ENCODE data around the gene CCDC92B. TPM values are rescaled to one million over a fixed set of nuclear protein-coding genes. Genes with fewer than 3 reads are reported as not detected.

CCDC92B gene
- total RNA-seq, 2 experiments from 2014 or later = 0.07 to 0.12 TPM

GRCh38 chr17:2775206-2775605, 25.8 kb upstream of the CCDC92B start:
- Mint-ChIP-seq H3K4me3 (peak overlapping the region; percentile 34), H3K36me3 (ENCODE audit: low read depth) (no peaks in the 10 kb centered on the region), H3K9me3 (no peaks in the 10 kb centered on the region), H3K4me1 (ENCODE audit: low read depth) (peaks cover 9% of the 10 kb centered on the region), H3K27ac (no peak overlapping the region), H3K27me3 (ENCODE audit: low read depth) (peaks cover 36% of the 10 kb centered on the region)
- intact Hi-C loops (cut with micrococcal nuclease) = no loop called here
- CTCF ChIA-PET = no interaction called here
- DNase-seq = no peak

- intact Hi-C loops (cut with micrococcal nuclease) = no loop called here
- no peak overlapping the region for H3K4me3 Mint-ChIP-seq
- peaks cover 17% of the 10 kb centered on the region for H3K27me3 Mint-ChIP-seq (ENCODE audit: low read depth)
- CTCF ChIA-PET = no interaction called here
- peaks cover 1% of the 10 kb centered on the region for H3K4me1 Mint-ChIP-seq (ENCODE audit: low read depth)
- H3K9me3 Mint-ChIP-seq = no peaks in the 10 kb centered on the region
- no peaks in the 10 kb centered on the region for H3K36me3 Mint-ChIP-seq (ENCODE audit: low read depth)
- no peak for DNase-seq
- H3K27ac Mint-ChIP-seq = no peak overlapping the region
Measured at GRCh38 chr17:2770129-2770528, 20.7 kb upstream of the CCDC92B start.

- no peak overlapping the region for H3K27ac Mint-ChIP-seq
- CTCF ChIA-PET = interaction anchor here (0.7 to 0.9 kb wide), 2 partner anchors 14 to 27 kb away, joined by 3 read pairs; no protein-coding TSS in a partner anchor
- peaks cover 26% of the 10 kb centered on the region for H3K27me3 Mint-ChIP-seq (ENCODE audit: low read depth)
- H3K4me3 Mint-ChIP-seq = no peak overlapping the region
- no peaks in the 10 kb centered on the region for H3K9me3 Mint-ChIP-seq
- intact Hi-C loops (cut with micrococcal nuclease) = no loop called here
- no peaks in the 10 kb centered on the region for H3K4me1 Mint-ChIP-seq (ENCODE audit: low read depth)
- H3K36me3 Mint-ChIP-seq (ENCODE audit: low read depth) = no peaks in the 10 kb centered on the region
- DNase-seq = no peak
Measured at GRCh38 chr17:2758870-2759269, 9.4 kb upstream of the CCDC92B start.

- no peaks in the 10 kb centered on the region for H3K36me3 Mint-ChIP-seq (ENCODE audit: low read depth)
- CTCF ChIA-PET = no interaction called here
- H3K27me3 Mint-ChIP-seq (ENCODE audit: low read depth) = peaks cover 31% of the 10 kb centered on the region
- H3K27ac Mint-ChIP-seq = no peak overlapping the region
- intact Hi-C loops (cut with micrococcal nuclease) = no loop called here
- no peaks in the 10 kb centered on the region for H3K4me1 Mint-ChIP-seq (ENCODE audit: low read depth)
- H3K9me3 Mint-ChIP-seq = no peaks in the 10 kb centered on the region
- peak overlapping the region; percentile 24 for H3K4me3 Mint-ChIP-seq
- no peak for DNase-seq
Measured at GRCh38 chr17:2755891-2756724, 6.7 kb upstream of the CCDC92B start.

GRCh38 chr17:2751491-2751890, 2.0 kb upstream of the CCDC92B start:
- intact Hi-C loops (cut with micrococcal nuclease) = no loop called here
- Mint-ChIP-seq H3K27ac (no peak overlapping the region), H3K9me3 (no peaks in the 10 kb centered on the region), H3K27me3 (ENCODE audit: low read depth) (peaks cover 32% of the 10 kb centered on the region), H3K4me1 (ENCODE audit: low read depth) (no peaks in the 10 kb centered on the region), H3K4me3 (no peak overlapping the region), H3K36me3 (ENCODE audit: low read depth) (no peaks in the 10 kb centered on the region)
- no peak for DNase-seq
- CTCF ChIA-PET = no interaction called here

- CTCF ChIA-PET = no interaction called here
Measured at GRCh38 chr17:2750721-2751120, 1.3 kb upstream of the CCDC92B start.

GRCh38 chr17:2749784-2750181, 331 bp upstream of the CCDC92B start:
- Mint-ChIP-seq H3K27me3 (ENCODE audit: low read depth) (peaks cover 33% of the 10 kb centered on the region), H3K4me3 (no peak overlapping the region), H3K36me3 (ENCODE audit: low read depth) (no peaks in the 10 kb centered on the region), H3K4me1 (ENCODE audit: low read depth) (no peaks in the 10 kb centered on the region), H3K27ac (no peak overlapping the region), H3K9me3 (no peaks in the 10 kb centered on the region)
- peak; percentile 71 for DNase-seq
- CTCF ChIA-PET = interaction anchor here (0.9 kb wide), 1 partner anchor 40 kb away, joined by 3 read pairs; no protein-coding TSS in a partner anchor
- intact Hi-C loops (cut with micrococcal nuclease) = no loop called here

More at GRCh38 chr17:2750721-2751120, 1.3 kb upstream of the CCDC92B start:
- Mint-ChIP-seq H3K4me1 (ENCODE audit: low read depth) (no peaks in the 10 kb centered on the region), H3K27ac (no peak overlapping the region), H3K36me3 (ENCODE audit: low read depth) (no peaks in the 10 kb centered on the region), H3K9me3 (no peaks in the 10 kb centered on the region), H3K27me3 (ENCODE audit: low read depth) (peaks cover 30% of the 10 kb centered on the region), H3K4me3 (no peak overlapping the region)
- intact Hi-C loops (cut with micrococcal nuclease) = no loop called here
- DNase-seq = no peak

- H3K36me3 Mint-ChIP-seq (ENCODE audit: low read depth) = no peaks in the 10 kb centered on the region
- CTCF ChIA-PET = interaction anchor here (0.6 kb wide), 1 partner anchor 10 kb away, joined by 3 read pairs; no protein-coding TSS in a partner anchor
- H3K4me1 Mint-ChIP-seq (ENCODE audit: low read depth) = no peaks in the 10 kb centered on the region
- intact Hi-C loops (cut with micrococcal nuclease) = no loop called here
- H3K27me3 Mint-ChIP-seq (ENCODE audit: low read depth) = peaks cover 31% of the 10 kb centered on the region
- DNase-seq = no peak
- no peak overlapping the region for H3K27ac Mint-ChIP-seq
- no peaks in the 10 kb centered on the region for H3K9me3 Mint-ChIP-seq
- H3K4me3 Mint-ChIP-seq = no peak overlapping the region
Measured at GRCh38 chr17:2745317-2746037, 4.0 kb downstream of the CCDC92B start.

GRCh38 chr17:2737693-2738092, 11.8 kb downstream of the CCDC92B start:
- Mint-ChIP-seq H3K9me3 (no peaks in the 10 kb centered on the region), H3K27me3 (ENCODE audit: low read depth) (peaks cover 6% of the 10 kb centered on the region), H3K4me3 (no peak overlapping the region), H3K27ac (no peak overlapping the region), H3K4me1 (ENCODE audit: low read depth) (no peaks in the 10 kb centered on the region), H3K36me3 (ENCODE audit: low read depth) (no peaks in the 10 kb centered on the region)
- DNase-seq = no peak
- CTCF ChIA-PET = interaction anchor here (0.6 kb wide), 1 partner anchor 12 kb away, joined by 3 read pairs; no protein-coding TSS in a partner anchor
- intact Hi-C loops (cut with micrococcal nuclease) = no loop called here

GRCh38 chr17:2736956-2737355, 12.5 kb downstream of the CCDC92B start:
- intact Hi-C loops (cut with micrococcal nuclease) = no loop called here
- Mint-ChIP-seq H3K27me3 (ENCODE audit: low read depth) (peaks cover 6% of the 10 kb centered on the region), H3K9me3 (no peaks in the 10 kb centered on the region), H3K4me3 (no peak overlapping the region), H3K27ac (no peak overlapping the region), H3K36me3 (ENCODE audit: low read depth) (no peaks in the 10 kb centered on the region), H3K4me1 (ENCODE audit: low read depth) (no peaks in the 10 kb centered on the region)
- DNase-seq = no peak
- CTCF ChIA-PET = no interaction called here

- intact Hi-C loops (cut with micrococcal nuclease) = no loop called here
- Mint-ChIP-seq H3K27me3 (ENCODE audit: low read depth) (peaks cover 6% of the 10 kb centered on the region), H3K36me3 (ENCODE audit: low read depth) (no peaks in the 10 kb centered on the region), H3K4me3 (no peak overlapping the region), H3K4me1 (ENCODE audit: low read depth) (no peaks in the 10 kb centered on the region), H3K9me3 (no peaks in the 10 kb centered on the region), H3K27ac (no peak overlapping the region)
- CTCF ChIA-PET = no interaction called here
- no peak for DNase-seq
Measured at GRCh38 chr17:2735896-2736295, 13.6 kb downstream of the CCDC92B start.

GRCh38 chr17:2734939-2735338, 14.5 kb downstream of the CCDC92B start:
- Mint-ChIP-seq H3K9me3 (no peaks in the 10 kb centered on the region), H3K4me3 (no peak overlapping the region), H3K27me3 (ENCODE audit: low read depth) (peaks cover 6% of the 10 kb centered on the region), H3K4me1 (ENCODE audit: low read depth) (no peaks in the 10 kb centered on the region), H3K27ac (no peak overlapping the region), H3K36me3 (ENCODE audit: low read depth) (no peaks in the 10 kb centered on the region)
- intact Hi-C loops (cut with micrococcal nuclease) = no loop called here
- DNase-seq = no peak
- CTCF ChIA-PET = interaction anchor here (0.7 kb wide), 1 partner anchor 51 kb away, joined by 3 read pairs; no protein-coding TSS in a partner anchor

Data from activated naive CD4-positive, alpha-beta T cell treated with anti-CD3 and anti-CD28 coated beads for 36 hours (primary cell).